ENCODE measurements around the gene TSEN15. TPM values are rescaled to one million over a fixed set of nuclear protein-coding genes. Genes with fewer than 3 reads are reported as not detected.

Gene TSEN15
- total and polyA plus RNA-seq, 3 experiments from 2014 or later, result 44.4 to 54.3 (median 44.8) TPM

DNA sequence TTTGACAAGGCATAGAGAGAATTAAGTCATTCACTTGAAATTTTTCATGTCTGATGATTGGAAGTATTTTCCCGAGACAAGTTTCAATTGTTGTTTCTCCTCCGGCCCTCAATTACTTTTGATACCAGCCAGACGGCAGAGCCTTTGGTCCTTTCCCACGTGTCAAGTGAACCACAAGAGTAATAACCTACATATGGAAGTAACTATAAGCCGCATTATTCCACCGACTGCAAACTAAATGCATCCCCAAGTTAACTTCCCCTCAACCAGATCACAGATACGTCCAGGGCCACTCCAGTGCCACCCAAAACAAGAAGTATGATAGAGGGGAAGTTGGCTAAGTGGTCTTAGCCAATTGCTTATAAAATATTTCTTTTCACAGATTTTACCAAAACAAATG, 34.2 kb upstream of the TSEN15 start:
- DNase-seq, result no peak
- Mint-ChIP-seq H3K27ac (no peak overlapping the region), H3K4me1 (no peaks in the 10 kb centered on the region), H3K9me3 (no peaks in the 10 kb centered on the region), H3K36me3 (peaks cover 0 to 13% (median 0%) of the 10 kb centered on the region in 3 donors), H3K4me3 (no peak overlapping the region), H3K27me3 (peaks cover 8% of the 10 kb centered on the region in 2 donors)
- H3K9me3 ChIP-seq (ENCODE audit: low read length), result no peaks in the 10 kb centered on the region
- H3K4me1 ChIP-seq (ENCODE audit: insufficient read depth, low read length), result no peaks in the 10 kb centered on the region
- no peaks in the 10 kb centered on the region for H3K36me3 ChIP-seq (ENCODE audit: insufficient read depth, low read length)
- no peaks in the 10 kb centered on the region for H3K27me3 ChIP-seq (ENCODE audit: insufficient read depth, low read length, poor library complexity, severe bottlenecking)
- H3K27ac ChIP-seq (ENCODE audit: low read depth, low read length), result no peak overlapping the region
- ChIA-PET POLR2A (interaction anchor here (0.6 kb wide), 1 partner anchor 20 kb away, joined by 3 read pairs; the partner anchor contains the start of gene COLGALT2), CTCF (no interaction called here)
- no peak overlapping the region for H3K4me3 ChIP-seq (ENCODE audit: low read length)

DNA sequence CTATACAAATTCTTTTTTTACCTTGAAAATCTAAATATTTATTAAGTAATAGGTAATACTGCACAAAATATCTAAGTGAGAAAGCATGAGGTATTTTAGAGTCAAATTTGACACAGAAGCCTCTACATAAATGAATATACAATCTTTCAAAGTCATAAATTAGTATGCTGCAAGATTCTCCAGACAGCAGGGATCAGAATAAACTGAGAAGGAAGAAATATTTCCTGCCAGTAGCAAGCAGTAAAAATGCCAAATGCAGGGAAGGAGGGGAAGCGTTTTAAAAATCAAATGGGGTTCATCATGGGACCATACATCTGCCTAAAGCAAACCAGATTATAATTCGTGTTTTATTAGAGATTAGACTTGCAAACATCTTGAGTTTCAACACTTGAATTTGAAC, 32.9 kb upstream of the TSEN15 start:
- H3K4me3 ChIP-seq (ENCODE audit: low read length), result no peak overlapping the region
- Mint-ChIP-seq H3K4me1 (no peaks in the 10 kb centered on the region), H3K27me3 (peaks cover 6 to 8% of the 10 kb centered on the region in 2 donors), H3K36me3 (peaks cover 0 to 9% (median 0%) of the 10 kb centered on the region in 3 donors), H3K9me3 (no peaks in the 10 kb centered on the region), H3K4me3 (no peak overlapping the region), H3K27ac (no peak overlapping the region)
- H3K9me3 ChIP-seq (ENCODE audit: low read length), result no peaks in the 10 kb centered on the region
- no peak for DNase-seq
- H3K27me3 ChIP-seq (ENCODE audit: insufficient read depth, low read length, poor library complexity, severe bottlenecking), result no peaks in the 10 kb centered on the region
- ChIA-PET POLR2A (no interaction called here), CTCF (no interaction called here)
- no peak overlapping the region for H3K27ac ChIP-seq (ENCODE audit: low read depth, low read length)
- H3K36me3 ChIP-seq (ENCODE audit: insufficient read depth, low read length), result no peaks in the 10 kb centered on the region
- H3K4me1 ChIP-seq (ENCODE audit: insufficient read depth, low read length), result no peaks in the 10 kb centered on the region

DNA sequence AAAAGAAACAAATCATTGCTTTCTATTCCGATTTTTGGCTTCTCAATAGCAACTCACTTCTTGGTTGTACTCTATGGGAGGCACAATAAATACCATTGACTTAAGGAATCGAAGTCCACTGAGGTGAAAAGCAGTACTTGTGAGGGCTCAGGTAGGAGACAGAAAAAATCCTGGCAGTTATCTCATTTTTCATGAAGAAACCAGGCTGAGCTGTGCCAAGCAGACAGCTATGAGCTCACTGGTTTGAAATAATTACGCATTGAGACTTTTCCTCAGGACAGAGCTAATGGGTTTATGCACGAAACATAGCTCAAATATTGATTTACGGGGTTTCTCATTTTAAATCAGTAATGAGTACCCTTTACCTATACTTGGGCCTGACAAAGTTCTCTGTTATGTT, 32.5 kb upstream of the TSEN15 start:
- Mint-ChIP-seq H3K27me3 (peaks cover 4 to 5% of the 10 kb centered on the region in 2 donors), H3K4me3 (no peak overlapping the region), H3K27ac (no peak overlapping the region), H3K4me1 (no peaks in the 10 kb centered on the region), H3K36me3 (peaks cover 0 to 7% (median 0%) of the 10 kb centered on the region in 3 donors), H3K9me3 (no peaks in the 10 kb centered on the region)
- Histone ChIP-seq H3K27ac (ENCODE audit: low read depth, low read length) (no peak overlapping the region), H3K36me3 (ENCODE audit: insufficient read depth, low read length) (no peaks in the 10 kb centered on the region), H3K4me3 (ENCODE audit: low read length) (no peak overlapping the region), H3K9me3 (ENCODE audit: low read length) (no peaks in the 10 kb centered on the region), H3K27me3 (ENCODE audit: insufficient read depth, low read length, poor library complexity, severe bottlenecking) (no peaks in the 10 kb centered on the region), H3K4me1 (ENCODE audit: insufficient read depth, low read length) (no peaks in the 10 kb centered on the region)
- ChIA-PET CTCF (no interaction called here), POLR2A (no interaction called here)
- no peak for DNase-seq

DNA sequence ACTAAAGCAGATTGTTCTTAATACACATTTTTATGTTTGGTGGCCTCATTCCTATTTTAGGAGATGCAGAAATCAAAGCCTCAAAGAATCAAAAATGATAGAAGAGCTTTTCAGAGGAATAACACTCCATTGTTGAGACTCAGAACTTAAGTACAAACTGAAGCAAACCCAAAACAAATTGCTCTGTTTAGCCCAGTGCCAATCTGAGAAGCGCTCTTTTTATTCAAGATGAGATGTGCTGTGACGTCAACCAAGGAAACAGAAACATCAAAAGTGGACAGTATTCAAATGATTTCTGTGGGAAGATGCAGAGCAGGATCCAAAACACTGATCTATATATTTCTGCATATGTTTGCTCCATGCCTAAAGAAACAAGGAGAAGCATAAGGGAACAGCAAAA, 32.0 kb upstream of the TSEN15 start:
- ChIA-PET POLR2A (no interaction called here), CTCF (no interaction called here)
- H3K27ac ChIP-seq (ENCODE audit: low read depth, low read length), result no peak overlapping the region
- no peaks in the 10 kb centered on the region for H3K9me3 ChIP-seq (ENCODE audit: low read length)
- no peak overlapping the region for H3K4me3 ChIP-seq (ENCODE audit: low read length)
- H3K36me3 ChIP-seq (ENCODE audit: insufficient read depth, low read length), result no peaks in the 10 kb centered on the region
- Mint-ChIP-seq H3K4me3 (no peak overlapping the region), H3K36me3 (peaks cover 0 to 4% (median 0%) of the 10 kb centered on the region in 3 donors), H3K27ac (no peak overlapping the region), H3K27me3 (peaks cover 4 to 5% of the 10 kb centered on the region in 2 donors), H3K4me1 (no peaks in the 10 kb centered on the region), H3K9me3 (no peaks in the 10 kb centered on the region)
- no peak for DNase-seq
- H3K27me3 ChIP-seq (ENCODE audit: insufficient read depth, low read length, poor library complexity, severe bottlenecking), result no peaks in the 10 kb centered on the region
- H3K4me1 ChIP-seq (ENCODE audit: insufficient read depth, low read length), result no peaks in the 10 kb centered on the region

DNA sequence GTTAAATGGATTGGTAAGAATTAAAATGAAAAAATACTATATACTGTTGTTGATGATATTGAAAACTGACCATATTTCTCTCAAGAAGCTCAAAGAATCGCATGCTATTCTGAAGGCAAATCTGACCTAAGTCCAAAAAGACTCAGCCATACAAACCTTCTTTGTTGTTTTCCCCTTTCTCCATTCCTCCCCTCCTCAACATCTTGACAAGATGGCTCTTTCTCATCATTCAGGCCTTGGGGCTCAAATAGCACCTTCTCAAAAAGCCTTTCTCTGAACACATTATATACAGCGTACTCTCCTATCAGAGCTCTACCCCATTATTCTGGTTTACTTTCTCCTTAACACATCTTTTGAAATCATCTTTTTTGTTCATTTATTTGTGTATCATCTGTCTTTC, 31.2 kb upstream of the TSEN15 start:
- no peaks in the 10 kb centered on the region for H3K9me3 ChIP-seq (ENCODE audit: low read length)
- H3K27me3 ChIP-seq (ENCODE audit: insufficient read depth, low read length, poor library complexity, severe bottlenecking), result no peaks in the 10 kb centered on the region
- ChIA-PET POLR2A (no interaction called here), CTCF (no interaction called here)
- H3K36me3 ChIP-seq (ENCODE audit: insufficient read depth, low read length), result no peaks in the 10 kb centered on the region
- H3K27me3 Mint-ChIP-seq, result peaks cover 0 to under 1% of the 10 kb centered on the region in 2 donors
- no peaks in the 10 kb centered on the region for H3K9me3 Mint-ChIP-seq
- no peak overlapping the region for H3K4me3 Mint-ChIP-seq
- no peaks in the 10 kb centered on the region for H3K4me1 Mint-ChIP-seq
- no peak overlapping the region for H3K27ac ChIP-seq (ENCODE audit: low read depth, low read length)
- peak overlapping the region in 1 of 8 donors; percentile 60 for H3K27ac Mint-ChIP-seq
- H3K4me1 ChIP-seq (ENCODE audit: insufficient read depth, low read length), result no peaks in the 10 kb centered on the region
- H3K4me3 ChIP-seq (ENCODE audit: low read length), result no peak overlapping the region
- no peak for DNase-seq
- H3K36me3 Mint-ChIP-seq, result no peaks in the 10 kb centered on the region

GRCh38 chr1:184020855-184021254, 30.7 kb upstream of the TSEN15 start:
- Histone ChIP-seq H3K4me1 (ENCODE audit: insufficient read depth, low read length) (no peaks in the 10 kb centered on the region), H3K27ac (ENCODE audit: low read depth, low read length) (no peak overlapping the region), H3K9me3 (ENCODE audit: low read length) (no peaks in the 10 kb centered on the region), H3K4me3 (ENCODE audit: low read length) (no peak overlapping the region), H3K36me3 (ENCODE audit: insufficient read depth, low read length) (no peaks in the 10 kb centered on the region), H3K27me3 (ENCODE audit: insufficient read depth, low read length, poor library complexity, severe bottlenecking) (no peaks in the 10 kb centered on the region)
- POLR2A ChIA-PET, result no interaction called here
- no peak for DNase-seq
- H3K4me3 Mint-ChIP-seq, result no peak overlapping the region
- CTCF ChIA-PET, result no interaction called here
- peak overlapping the region in 1 of 8 donors; percentile 47 for H3K27ac Mint-ChIP-seq
- H3K9me3 Mint-ChIP-seq, result no peaks in the 10 kb centered on the region
- peaks cover 0 to 4% of the 10 kb centered on the region in 2 donors for H3K27me3 Mint-ChIP-seq
- no peaks in the 10 kb centered on the region for H3K36me3 Mint-ChIP-seq
- no peaks in the 10 kb centered on the region for H3K4me1 Mint-ChIP-seq

DNA sequence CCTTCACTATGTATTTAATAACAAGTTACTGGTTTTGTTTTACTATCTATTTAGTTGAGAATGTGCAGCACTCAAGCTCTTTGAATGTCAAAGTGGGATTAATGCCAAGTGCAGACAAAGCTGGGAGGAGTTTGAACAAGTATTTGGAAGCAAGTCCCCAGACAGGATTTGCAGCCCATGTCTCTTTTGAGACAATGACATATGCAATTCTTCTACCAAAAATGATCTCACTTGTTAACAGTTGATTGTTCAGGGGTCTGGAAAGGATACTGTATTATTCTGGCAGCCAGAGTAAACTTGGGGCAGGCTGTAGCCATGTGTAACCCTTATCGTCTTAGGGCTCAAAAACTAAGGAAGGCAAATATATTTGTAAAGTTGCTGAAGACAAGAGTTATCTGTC, 29.8 kb upstream of the TSEN15 start:
- H3K9me3 Mint-ChIP-seq, result no peaks in the 10 kb centered on the region
- DNase-seq, result no peak
- no peaks in the 10 kb centered on the region for H3K36me3 Mint-ChIP-seq
- H3K36me3 ChIP-seq (ENCODE audit: insufficient read depth, low read length), result no peaks in the 10 kb centered on the region
- no peaks in the 10 kb centered on the region for H3K4me1 ChIP-seq (ENCODE audit: insufficient read depth, low read length)
- no peaks in the 10 kb centered on the region for H3K9me3 ChIP-seq (ENCODE audit: low read length)
- POLR2A ChIA-PET, result no interaction called here
- CTCF ChIA-PET, result no interaction called here
- H3K27me3 Mint-ChIP-seq, result peaks cover 0 to 4% of the 10 kb centered on the region in 2 donors
- no peak overlapping the region for H3K27ac ChIP-seq (ENCODE audit: low read depth, low read length)
- H3K4me1 Mint-ChIP-seq, result no peaks in the 10 kb centered on the region
- no peak overlapping the region for H3K4me3 ChIP-seq (ENCODE audit: low read length)
- H3K4me3 Mint-ChIP-seq, result no peak overlapping the region
- H3K27ac Mint-ChIP-seq, result no peak overlapping the region
- no peaks in the 10 kb centered on the region for H3K27me3 ChIP-seq (ENCODE audit: insufficient read depth, low read length, poor library complexity, severe bottlenecking)

DNA sequence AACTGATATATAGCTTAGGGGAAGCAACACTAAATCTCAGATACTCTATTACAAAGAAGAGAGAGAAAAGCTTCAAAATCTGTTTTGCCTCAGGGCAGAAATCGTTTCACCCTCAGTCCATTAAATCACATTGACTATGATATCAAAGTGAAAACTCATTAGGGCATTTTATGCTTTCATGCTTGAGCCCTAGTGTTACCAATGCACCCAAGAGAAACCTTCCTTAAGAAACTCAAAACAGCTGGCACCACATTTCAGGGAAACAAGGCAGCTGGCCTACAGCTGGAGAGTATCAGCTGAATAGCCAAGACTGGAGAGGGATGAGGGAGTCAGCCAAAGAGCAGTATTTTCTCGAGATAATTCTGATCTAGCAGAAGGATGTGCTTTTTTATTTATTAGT, 28.9 kb upstream of the TSEN15 start:
- ChIA-PET CTCF (interaction anchor here (0.7 kb wide), 1 partner anchor 54 kb away, joined by 4 read pairs; no protein-coding TSS in a partner anchor), POLR2A (no interaction called here)
- H3K4me3 Mint-ChIP-seq, result no peak overlapping the region
- Histone ChIP-seq H3K27me3 (ENCODE audit: insufficient read depth, low read length, poor library complexity, severe bottlenecking) (no peaks in the 10 kb centered on the region), H3K27ac (ENCODE audit: low read depth, low read length) (no peak overlapping the region), H3K4me3 (ENCODE audit: low read length) (no peak overlapping the region), H3K4me1 (ENCODE audit: insufficient read depth, low read length) (no peaks in the 10 kb centered on the region), H3K9me3 (ENCODE audit: low read length) (no peaks in the 10 kb centered on the region), H3K36me3 (ENCODE audit: insufficient read depth, low read length) (no peaks in the 10 kb centered on the region)
- H3K4me1 Mint-ChIP-seq, result no peaks in the 10 kb centered on the region
- H3K27me3 Mint-ChIP-seq, result peaks cover 0 to 4% of the 10 kb centered on the region in 2 donors
- no peak overlapping the region for H3K27ac Mint-ChIP-seq
- H3K36me3 Mint-ChIP-seq, result no peaks in the 10 kb centered on the region
- H3K9me3 Mint-ChIP-seq, result no peaks in the 10 kb centered on the region
- no peak for DNase-seq

DNA sequence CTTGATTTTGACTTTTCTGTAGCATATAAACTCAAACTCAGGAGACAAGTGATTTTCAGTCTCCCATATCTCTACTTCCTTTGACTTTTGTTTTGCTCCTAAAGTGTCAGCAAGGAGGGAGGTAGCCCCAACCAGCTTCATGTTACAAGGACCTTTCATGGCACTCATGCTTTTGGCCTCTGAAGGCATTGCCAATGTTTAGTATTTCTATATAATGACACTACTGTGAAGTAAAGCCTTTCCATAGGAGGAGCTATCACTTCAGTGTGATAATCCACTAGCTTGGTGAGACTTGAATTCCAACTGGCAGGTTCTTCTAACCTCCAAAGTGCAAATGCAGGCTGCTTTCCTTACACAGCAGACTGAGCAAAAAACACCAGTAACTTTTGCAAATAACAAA, 28.4 kb upstream of the TSEN15 start:
- Mint-ChIP-seq H3K9me3 (no peaks in the 10 kb centered on the region), H3K27ac (no peak overlapping the region), H3K4me3 (no peak overlapping the region), H3K36me3 (no peaks in the 10 kb centered on the region), H3K4me1 (no peaks in the 10 kb centered on the region), H3K27me3 (peaks cover 0 to 4% of the 10 kb centered on the region in 2 donors)
- no peak for DNase-seq
- H3K4me1 ChIP-seq (ENCODE audit: insufficient read depth, low read length), result no peaks in the 10 kb centered on the region
- H3K27me3 ChIP-seq (ENCODE audit: insufficient read depth, low read length, poor library complexity, severe bottlenecking), result peaks cover 1% of the 10 kb centered on the region
- H3K4me3 ChIP-seq (ENCODE audit: low read length), result no peak overlapping the region
- no peaks in the 10 kb centered on the region for H3K9me3 ChIP-seq (ENCODE audit: low read length)
- POLR2A ChIA-PET, result no interaction called here
- H3K27ac ChIP-seq (ENCODE audit: low read depth, low read length), result no peak overlapping the region
- H3K36me3 ChIP-seq (ENCODE audit: insufficient read depth, low read length), result no peaks in the 10 kb centered on the region
- CTCF ChIA-PET, result interaction anchor here (0.7 kb wide), 1 partner anchor 54 kb away, joined by 4 read pairs; no protein-coding TSS in a partner anchor
